ENCODE measurements around the gene NDUFS4.
"Not testable (repeated sequence)": the region's sequence is repeated elsewhere in the genome, so short reads cannot be mapped to it uniquely, and the experiment has no call there.

The NDUFS4 gene

DNA sequence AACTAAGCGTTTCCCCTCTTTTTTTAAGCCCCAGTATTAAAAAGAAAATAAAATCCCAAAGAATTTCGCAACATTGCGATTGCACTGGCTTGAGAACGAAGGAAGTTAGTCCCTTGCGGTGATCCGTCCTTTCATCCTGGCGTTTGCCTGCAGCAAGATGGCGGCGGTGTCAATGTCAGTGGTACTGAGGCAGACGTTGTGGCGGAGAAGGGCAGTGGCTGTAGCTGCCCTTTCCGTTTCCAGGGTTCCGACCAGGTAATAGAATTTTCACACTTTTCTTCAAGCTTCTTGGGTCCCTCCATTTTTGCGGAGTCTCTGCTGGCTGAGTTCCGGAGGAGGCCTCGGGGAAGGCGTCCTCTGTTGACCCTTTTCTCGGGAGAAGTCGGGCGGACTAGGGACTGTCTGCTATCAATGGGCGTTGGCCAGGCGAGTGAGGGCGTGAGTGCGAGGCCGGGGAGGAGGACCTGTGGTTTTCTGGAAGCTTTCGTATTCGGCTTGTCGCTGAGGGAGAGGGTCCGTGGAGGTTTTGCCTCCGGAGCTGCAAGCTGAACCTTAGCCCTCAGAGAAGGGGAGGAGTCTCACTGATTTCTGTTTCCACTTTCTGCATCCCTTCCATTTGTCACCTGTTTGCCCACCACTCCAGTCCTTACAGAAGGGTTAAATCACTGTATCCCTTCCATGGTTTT is at the start of gene NDUFS4:
Gene NDUFS4 (plus strand): TSS at position 134 of the 686 bp plus-strand sequence. CDS start 24 bp downstream, at position 158.
- peak; percentile 22 to 88 (median 76) for DNase-seq

DNA sequence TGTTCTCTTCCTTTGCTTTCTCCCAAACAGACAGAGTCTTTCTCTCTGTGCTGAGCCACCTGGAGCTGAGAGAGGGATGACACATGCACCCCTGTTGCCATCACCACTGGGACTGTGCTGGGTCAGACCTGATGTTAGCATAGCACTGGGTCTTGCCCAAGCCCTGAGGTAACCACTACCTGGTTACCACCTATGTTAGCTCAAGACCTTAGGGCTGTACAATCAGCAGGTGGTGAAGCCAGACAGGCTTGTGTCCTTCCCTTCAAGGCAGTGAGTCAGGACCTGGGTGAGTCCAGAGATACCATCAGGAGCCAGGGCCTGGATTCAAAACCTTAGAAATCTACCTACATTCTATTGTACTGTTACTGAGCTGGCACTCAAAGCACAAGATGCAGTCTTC is 47.9 kb upstream of the NDUFS4 start:
- DNase-seq = no peak

- no peak for DNase-seq
Measured at GRCh38 chr5:53515988-53516387, 44.5 kb upstream of the NDUFS4 start.

GRCh38 chr5:53520813-53521212 is 39.6 kb upstream of the NDUFS4 start:
- DNase-seq = no peak

DNA sequence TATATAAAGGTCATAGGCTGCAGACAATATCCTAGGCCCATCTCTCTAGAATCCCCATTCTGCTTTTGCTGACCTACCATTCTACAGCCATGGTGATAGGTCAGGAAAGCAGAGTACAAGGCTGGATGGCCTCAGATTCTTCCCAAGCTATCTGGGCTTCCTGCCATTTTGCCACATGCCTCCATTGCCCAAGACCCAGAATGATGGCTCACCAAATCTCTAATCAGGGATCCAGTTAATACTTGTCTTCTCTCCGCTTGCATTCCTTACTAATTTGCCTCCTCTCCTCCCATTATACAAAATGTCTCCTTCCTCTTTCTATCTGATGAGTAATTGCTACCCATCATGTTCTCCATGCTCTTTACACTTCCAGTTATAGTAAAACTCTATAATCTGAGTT is 22.7 kb upstream of the NDUFS4 start:
- DNase-seq = no peak

DNA sequence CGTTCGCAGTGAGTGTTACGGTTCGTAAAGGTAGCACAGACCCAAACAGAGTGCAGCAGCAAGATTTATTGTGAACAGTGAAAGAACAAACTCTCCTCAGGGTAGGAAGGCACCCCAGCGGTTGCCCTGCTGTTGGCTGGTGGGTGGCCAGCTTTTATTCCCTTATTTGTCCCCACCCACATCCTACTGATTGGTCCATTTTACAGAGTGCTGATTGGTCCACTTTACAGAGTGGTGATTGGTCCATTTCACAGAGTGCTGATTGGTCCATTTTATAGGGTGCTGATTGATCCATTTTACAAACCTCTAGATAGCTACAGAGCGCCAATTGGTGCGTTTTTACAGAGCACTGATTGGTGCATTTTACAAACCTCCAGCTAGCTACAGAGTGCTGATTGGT is 19.7 kb upstream of the NDUFS4 start:
- not testable (repeated sequence) for DNase-seq

GRCh38 chr5:53541859-53542258 is 18.6 kb upstream of the NDUFS4 start:
- DNase-seq = no peak

DNA sequence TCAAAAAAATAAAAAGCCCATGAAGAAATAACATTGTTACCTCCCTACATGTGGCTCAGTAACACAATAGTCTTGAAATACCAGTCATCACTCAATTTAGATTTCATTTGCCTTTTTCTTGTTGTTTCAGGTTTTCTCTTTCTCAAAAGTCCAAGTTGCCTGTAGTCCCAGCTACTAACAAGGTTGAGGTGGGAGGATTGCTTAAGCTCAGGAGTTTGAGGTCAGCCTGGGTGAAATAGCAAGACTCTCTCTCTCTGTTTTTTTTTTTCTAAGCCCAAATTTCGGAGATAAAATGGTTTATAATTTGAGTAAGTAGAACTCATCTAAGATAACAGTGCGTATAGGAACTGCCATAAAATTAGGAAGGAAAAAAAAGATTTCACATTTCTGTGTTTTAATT is 17.5 kb upstream of the NDUFS4 start:
- DNase-seq = no peak

DNA sequence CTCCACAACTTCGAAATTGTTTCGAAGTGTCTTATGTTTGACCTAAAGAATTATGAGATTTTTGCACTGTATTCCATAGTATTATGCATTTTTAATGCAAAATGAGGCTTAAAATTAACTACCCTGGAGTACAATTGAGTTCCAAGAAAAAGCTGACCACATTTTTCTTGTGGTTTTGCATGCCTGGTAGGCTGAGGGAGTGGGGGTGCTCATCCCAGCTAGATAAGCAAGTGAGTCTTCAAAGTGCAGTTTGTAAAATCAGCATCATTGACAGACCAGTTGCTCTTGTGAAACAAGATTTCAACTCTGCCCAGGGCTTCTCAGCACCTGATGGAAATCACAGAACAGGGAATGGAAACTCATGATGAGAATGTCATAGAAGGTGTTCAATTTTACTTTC is 17.0 kb upstream of the NDUFS4 start:
- no peak for DNase-seq

DNA sequence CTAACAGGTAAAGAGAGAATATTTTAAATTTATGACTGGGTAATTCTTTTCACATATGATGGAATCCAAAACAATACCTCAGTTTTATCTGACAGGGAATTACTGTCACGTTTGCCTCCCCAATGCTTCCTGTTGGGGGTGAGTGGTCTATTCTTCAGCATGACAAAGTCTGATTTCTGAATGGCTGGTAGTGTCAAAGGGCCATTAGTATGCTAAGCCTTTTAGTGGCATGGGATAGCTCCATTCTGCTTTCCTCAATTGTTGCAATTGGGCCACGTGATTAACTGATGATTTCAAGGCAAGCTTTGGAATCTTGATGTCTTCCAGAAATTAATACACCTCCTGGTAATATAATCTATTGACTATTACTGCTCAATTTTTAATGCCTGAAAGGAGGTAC is 14.7 kb upstream of the NDUFS4 start:
- no peak for DNase-seq

- no peak for DNase-seq
Measured at GRCh38 chr5:53547226-53547625, 13.2 kb upstream of the NDUFS4 start.

DNA sequence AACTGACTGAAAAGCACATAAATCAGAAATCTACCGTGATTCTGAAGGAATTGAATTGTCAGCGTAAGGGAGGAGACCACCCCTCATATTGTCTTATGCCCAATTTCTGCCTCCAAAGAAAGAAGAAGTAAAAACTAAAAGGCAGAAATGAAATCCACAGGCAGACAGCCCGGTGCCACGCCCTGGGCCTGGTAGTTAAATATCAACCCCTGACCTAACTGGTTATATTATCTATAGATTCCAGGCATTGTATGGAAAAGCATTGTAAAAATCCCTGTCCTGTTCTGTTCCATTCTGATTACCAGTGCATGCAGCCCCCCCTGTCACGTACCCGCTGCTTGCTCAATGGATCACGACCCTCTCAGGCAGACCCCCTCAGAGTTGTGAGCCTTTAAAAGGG is 11.9 kb upstream of the NDUFS4 start:
- DNase-seq = not testable (repeated sequence)

- DNase-seq = no peak
Measured at GRCh38 chr5:53549792-53550191, 10.6 kb upstream of the NDUFS4 start.

GRCh38 chr5:53552561-53552960 is 7.9 kb upstream of the NDUFS4 start:
- no peak for DNase-seq

DNA sequence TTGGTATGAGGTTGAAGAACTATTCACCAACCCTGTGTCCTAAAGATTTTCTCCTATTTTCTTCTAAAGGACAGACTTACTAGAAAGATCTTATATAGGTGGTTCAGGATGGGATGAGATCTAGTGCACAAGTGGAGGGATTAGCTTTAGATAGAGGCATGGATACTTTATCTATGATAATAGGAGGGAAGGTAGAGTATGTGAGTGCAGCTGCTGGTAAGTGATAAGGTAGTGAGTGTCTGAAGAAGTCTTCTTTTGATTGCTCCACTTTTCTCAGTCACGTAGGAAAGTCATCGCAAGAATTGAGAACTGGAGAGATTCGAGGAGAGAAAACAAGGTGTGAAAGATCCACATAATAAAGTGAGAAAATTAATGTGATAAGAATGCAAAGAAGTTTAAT is 6.0 kb upstream of the NDUFS4 start:
- DNase-seq = no peak

DNA sequence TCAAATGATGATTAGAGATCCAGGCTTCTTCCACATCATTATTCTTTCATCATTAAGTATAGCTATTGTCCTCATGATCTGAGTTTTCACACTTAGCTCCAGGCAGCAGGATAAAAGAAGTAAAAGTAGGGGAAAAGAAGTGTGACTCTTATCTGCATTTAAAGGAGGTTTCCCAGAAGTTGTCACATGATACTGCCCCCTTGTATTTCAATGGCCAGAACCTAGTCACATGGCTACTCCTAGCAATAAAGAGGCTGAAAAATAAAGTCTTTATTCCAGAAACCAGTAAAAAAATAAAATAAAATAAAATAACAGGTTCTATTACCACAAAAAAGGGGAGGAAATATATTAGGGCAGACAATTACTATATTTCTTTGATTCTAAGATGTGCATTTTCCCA is 5.3 kb upstream of the NDUFS4 start:
- DNase-seq = no peak

GRCh38 chr5:53556001-53556400 is 4.4 kb upstream of the NDUFS4 start:
- DNase-seq = no peak

GRCh38 chr5:53557386-53557785 is 3.1 kb upstream of the NDUFS4 start:
- no peak for DNase-seq

- no peak for DNase-seq
Measured at GRCh38 chr5:53558966-53559365, 1.5 kb upstream of the NDUFS4 start.

GRCh38 chr5:53560028-53560427 is 411 bp upstream of the NDUFS4 start:
- peak in 1 of 14 donors; percentile 38 for DNase-seq

- DNase-seq = no peak
Measured at GRCh38 chr5:53568401-53568800, 8.0 kb downstream of the NDUFS4 start.

- no peak for DNase-seq
Measured at GRCh38 chr5:53568871-53569270, 8.4 kb downstream of the NDUFS4 start.

DNA sequence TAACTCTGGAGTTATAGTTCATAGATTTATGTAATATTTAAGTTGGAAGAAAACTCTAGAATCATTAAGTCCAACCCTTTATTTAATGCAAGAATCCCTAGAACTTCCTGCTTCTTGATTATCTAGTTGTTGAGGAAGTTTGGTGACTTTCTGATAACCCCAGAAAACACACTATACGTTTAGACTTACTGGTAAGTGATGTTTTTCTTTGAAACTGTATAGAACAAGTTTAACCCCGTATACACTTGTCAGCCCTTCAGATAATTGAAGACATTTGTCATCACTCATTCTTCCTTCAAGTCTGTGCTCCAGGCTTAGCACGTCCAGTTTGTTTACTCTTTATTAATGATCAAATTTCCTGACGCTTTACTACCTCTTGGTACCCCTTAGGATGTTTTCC is 9.0 kb downstream of the NDUFS4 start:
- no peak for DNase-seq

- DNase-seq = no peak
Measured at GRCh38 chr5:53571403-53571802, 11.0 kb downstream of the NDUFS4 start.

DNA sequence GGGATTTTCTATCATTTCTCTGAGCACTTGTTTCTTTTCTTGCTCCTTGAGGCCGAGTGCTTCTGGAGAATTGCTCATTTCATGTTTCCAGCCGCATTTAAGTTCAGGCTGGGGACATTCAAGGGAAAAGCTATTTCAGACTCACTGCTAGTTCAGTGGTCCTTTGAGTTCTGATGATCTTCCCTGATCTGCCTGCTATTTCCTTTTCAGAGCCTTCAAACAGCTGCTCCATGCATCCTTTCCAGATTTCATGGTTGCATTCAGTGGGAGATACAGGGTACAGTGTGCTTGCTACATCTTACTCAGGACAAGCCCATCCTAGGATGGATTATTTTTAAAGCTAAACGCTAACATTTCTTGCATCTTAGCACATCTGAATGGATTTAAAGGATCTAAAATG is 14.7 kb downstream of the NDUFS4 start:
- no peak for DNase-seq

All from C1 segment of cervical spinal cord (tissue), 14 donors.